HG03442 (cell line): Measurements from ENCODE around the gene EDAR.

ENCODE experiments used
- ATAC-seq: cut with Tn5 transposase; IDR thresholded peaks from one replicate; pipeline ENCODE4 v1.9.1; 2021; ENCODE audit warnings: mild to moderate bottlenecking, moderate library complexity; ENCODE audit not compliant: unreplicated experiment

The EDAR gene

GRCh38 chr2:108988796-108989713, at the start of gene EDAR:
TSS of gene EDAR (minus strand) at chr2:108989220. CDS start at chr2:108931014, 58,206 bp downstream.
- ATAC-seq, result no peak

GRCh38 chr2:109033171-109033570, 44.2 kb upstream of the EDAR start:
- ATAC-seq, result no peak

GRCh38 chr2:109032229-109032820, 43.3 kb upstream of the EDAR start:
- ATAC-seq, result no peak

- ATAC-seq, result no peak
Measured at GRCh38 chr2:109031476-109032228, 42.6 kb upstream of the EDAR start.

GRCh38 chr2:109030870-109031475, 42.0 kb upstream of the EDAR start:
- ATAC-seq, result no peak

- ATAC-seq, result no peak
Measured at GRCh38 chr2:109029490-109030201, 40.6 kb upstream of the EDAR start.

- no peak for ATAC-seq
Measured at GRCh38 chr2:109028738-109029489, 39.9 kb upstream of the EDAR start.

- no peak for ATAC-seq
Measured at GRCh38 chr2:109028277-109028676, 39.3 kb upstream of the EDAR start.

- ATAC-seq, result no peak
Measured at GRCh38 chr2:109027702-109028101, 38.7 kb upstream of the EDAR start.

- no peak for ATAC-seq
Measured at GRCh38 chr2:109024477-109024876, 35.5 kb upstream of the EDAR start.

- ATAC-seq, result no peak
Measured at GRCh38 chr2:109021895-109022300, 32.9 kb upstream of the EDAR start.

- ATAC-seq, result no peak
Measured at GRCh38 chr2:109020217-109020637, 31.2 kb upstream of the EDAR start.

- ATAC-seq, result no peak
Measured at GRCh38 chr2:109018452-109018851, 29.4 kb upstream of the EDAR start.

- no peak for ATAC-seq
Measured at GRCh38 chr2:109017017-109017416, 28.0 kb upstream of the EDAR start.

GRCh38 chr2:109016376-109016775, 27.4 kb upstream of the EDAR start:
- ATAC-seq, result no peak

GRCh38 chr2:109014476-109014875, 25.5 kb upstream of the EDAR start:
- no peak for ATAC-seq

- ATAC-seq, result no peak
Measured at GRCh38 chr2:109013051-109013450, 24.0 kb upstream of the EDAR start.

GRCh38 chr2:109009920-109010610, 21.0 kb upstream of the EDAR start:
- ATAC-seq, result no peak

GRCh38 chr2:109006971-109007370, 18.0 kb upstream of the EDAR start:
- ATAC-seq, result no peak
